HepG2 (cell line): ENCODE results near the gene SLC6A16. TPM values are rescaled to one million over a fixed set of nuclear protein-coding genes. Genes with fewer than 3 reads are reported as not detected.

ENCODE experiments used
- FOXA1 ChIP-seq, 2 experiments: fragments of 450-650 bp in 1 of 2; sonication (generic) in 1 of 2; formaldehyde crosslinking in 1 of 2; IDR thresholded peaks; 2 replicates each; pipeline versions ENCODE4 v1.4.0 to v1.6.1; 2016 to 2020; ENCODE audit warnings: missing genetic modification reagents in 1 of 2
- KDM2A ChIP-seq: sonication (generic); formaldehyde crosslinking; IDR thresholded peaks from 2 replicates; pipeline ENCODE4 v1.4.0; 2020; ENCODE audit warnings: low read depth, missing genetic modification reagents, borderline replicate concordance
- KDM5A ChIP-seq: fragments of 200-600 bp; sonication (generic); IDR thresholded peaks from 2 replicates; pipeline ENCODE4 v1.7.0; 2018; ENCODE audit warnings: antibody characterized with exemption, mild to moderate bottlenecking, low read length, borderline replicate concordance
- PATZ1 ChIP-seq: sonication (generic); formaldehyde crosslinking; IDR thresholded peaks from 2 replicates; pipeline ENCODE4 v1.4.0; 2020; ENCODE audit warnings: missing genetic modification reagents
- TBX3 ChIP-seq: fragments of 450-650 bp; IDR thresholded peaks from 2 replicates; pipeline ENCODE4 v1.6.1; 2017; ENCODE audit warnings: antibody characterized with exemption, mild to moderate bottlenecking, inconsistent platforms, borderline replicate concordance
- ZFP41 ChIP-seq: sonication (generic); formaldehyde crosslinking; IDR thresholded peaks from 2 replicates; pipeline ENCODE4 v1.4.0; 2020; ENCODE audit warnings: mild to moderate bottlenecking, missing genetic modification reagents, borderline replicate concordance
- ZNF687 ChIP-seq: sonication (generic); formaldehyde crosslinking; IDR thresholded peaks from 2 replicates; pipeline ENCODE4 v1.5.1; 2020; ENCODE audit warnings: mild to moderate bottlenecking, missing genetic modification reagents, moderate library complexity
- polyA plus RNA-seq, 8 experiments: library from polyadenylated mRNA; depleted of rRNA in 3 of 8; stranded (reverse) in 7 of 8; unstranded in 1 of 8; fragments of >200 nt; fragmentation: Illumina TruSeq in 4 of 8; extraction: Trizol in 4 of 8; gene quantifications; 2 replicates each; pipeline versions ENCODE4 v1.2.1 to v1.2.3, GENCODE V29; 2011 to 2016; ENCODE audit warnings: low read depth in 4 of 8, missing spikeins in 1 of 8, mixed read lengths in 1 of 8; ENCODE audit not compliant: insufficient read depth in 1 of 8
- total RNA-seq, 5 experiments: library from RNA; depleted of rRNA; stranded (reverse); fragments of >200 nt; fragmentation: Illumina TruSeq; extraction: Trizol; gene quantifications; 2 replicates each; pipeline ENCODE4 v1.2.3, GENCODE V29; 2016; ENCODE audit warnings: low read depth in 1 of 5

The SLC6A16 gene
- total and polyA plus RNA-seq, 2 of the 13 experiments (the other 11 are each of a cell fraction or from before 2014, with no cell fraction given): 0.07 to 0.18 TPM

- TF ChIP-seq ZNF687 (CRISPR knock-in tag): peak; percentile 46; the same call in 1 of the 2 replicates
- no peak for TF ChIP-seq ZFP41 (CRISPR knock-in tag)
- TF ChIP-seq PATZ1 (CRISPR knock-in tag): peak; percentile 51; the same call in 1 of the 2 replicates
- TF ChIP-seq TBX3: no peak
- no peak for TF ChIP-seq FOXA1 (IDR thresholded peaks at IDR 0.05)
- no peak for TF ChIP-seq FOXA1 (CRISPR knock-in tag; IDR thresholded peaks at IDR 0.05)
- 0 out of 2 replicates have a peak, but pooled peaks have one; percentile 6 for TF ChIP-seq KDM5A
- peak; percentile 42; the same call in 1 of the 2 replicates for TF ChIP-seq KDM2A
Measured at GRCh38 chr19:49362048-49362928, 37.3 kb upstream of the SLC6A16 start, which contains the start of gene TEAD2 (continued).
